Measurements from ENCODE around the gene DESI1. TPM values are rescaled to one million over a fixed set of nuclear protein-coding genes. Genes with fewer than 3 reads are reported as not detected.
"Not testable (repeated sequence)": the region's sequence is repeated elsewhere in the genome, so short reads cannot be mapped to it uniquely, and the experiment has no call there.

The DESI1 gene
- total RNA-seq, 1 experiment from 2014 or later, result 40.8 TPM

GRCh38 chr22:41558241-41558630 is 62.6 kb downstream of the DESI1 start:
- CTCF ChIA-PET; H3K9ac ChIP-seq (ENCODE audit: low read length); H2AFZ ChIP-seq (ENCODE audit: low read depth, low read length, poor library complexity, severe bottlenecking): not testable (repeated sequence)

GRCh38 chr22:41557401-41558240 is 63.2 kb downstream of the DESI1 start:
- Histone ChIP-seq H3K9me2 (ENCODE audit: insufficient read depth) (no peaks in the 10 kb centered on the region), H3K79me2 (ENCODE audit: insufficient read depth, low read length) (no peaks in the 10 kb centered on the region), H3K9ac (ENCODE audit: low read length) (no peak overlapping the region), H3K4me1 (ENCODE audit: control insufficient read depth in 1 of 2, insufficient read depth in 2 of 2, low read length in 2 of 2) (peaks cover 10 to 39% of the 10 kb centered on the region in 2 experiments; a peak in 3 of 4 replicates), H2AFZ (ENCODE audit: low read depth, low read length, poor library complexity, severe bottlenecking) (no peak overlapping the region), H3K9me3 (ENCODE audit: control insufficient read depth in 1 of 2, insufficient read depth in 1 of 2, low read depth in 1 of 2, low read length in 2 of 2) (no peaks in the 10 kb centered on the region), H3K4me3 (replicated peaks in 1 of 2; ENCODE audit: low read depth in 1 of 2, low read length in 2 of 2) (no peak overlapping the region), H3K27me3 (ENCODE audit: insufficient read depth, low read length) (no peaks in the 10 kb centered on the region), H3K4me2 (ENCODE audit: low read length) (peak overlapping the region; percentile 27; the same call in 1 of the 2 replicates), H3K36me3 (ENCODE audit: control insufficient read depth in 1 of 2, insufficient read depth in 2 of 2, low read length in 2 of 2) (no peaks in the 10 kb centered on the region), H4K20me1 (ENCODE audit: insufficient read depth) (no peaks in the 10 kb centered on the region), H3K27ac (ENCODE audit: low read depth, low read length) (no peak overlapping the region)
- ATAC-seq, result no peak
- no TSS peak for BruUV-seq (replicated peaks)
- TF ChIP-seq TCF7L2 (IDR thresholded peaks at IDR 0.05; ENCODE audit: borderline replicate concordance, extremely low read depth, insufficient read depth, insufficient read length), result no peak
- TF ChIP-seq CTCF (IDR thresholded peaks at IDR 0.05 in 2 of 3, conservative IDR thresholded peaks at IDR 0.05 in 1 of 3; ENCODE audit: borderline replicate concordance in 1 of 3, insufficient read depth in 1 of 3, low read depth in 2 of 3, low read length in 2 of 3), result no peak
- no peak for TF ChIP-seq ZBTB33 (IDR thresholded peaks at IDR 0.05; ENCODE audit: extremely low read depth, insufficient replicate concordance, low read length)
- no peak for TF ChIP-seq POLR2AphosphoS5 (IDR thresholded peaks at IDR 0.05; ENCODE audit: low read depth, low read length)
- no peak for TF ChIP-seq RAD21 (IDR thresholded peaks at IDR 0.05; ENCODE audit: low read depth)
- no peak for TF ChIP-seq CEBPB (IDR thresholded peaks at IDR 0.05; ENCODE audit: low read depth)
- TF ChIP-seq JUND (IDR thresholded peaks at IDR 0.05), result no peak
- no peak for TF ChIP-seq FOSL1 (IDR thresholded peaks at IDR 0.05; ENCODE audit: low read depth)
- TF ChIP-seq EZH2 (IDR thresholded peaks at IDR 0.05), result no peak
- TF ChIP-seq ZNF274 (IDR thresholded peaks at IDR 0.05; ENCODE audit: low read depth, low read length), result no peak
- TF ChIP-seq SRF (IDR thresholded peaks at IDR 0.05; ENCODE audit: low read depth), result no peak
- no peak for TF ChIP-seq EGR1 (IDR thresholded peaks at IDR 0.05; ENCODE audit: low read depth)
- no peak for TF ChIP-seq ZFX (IDR thresholded peaks at IDR 0.05)
- no peak for TF ChIP-seq POLR2A (IDR thresholded peaks at IDR 0.05; ENCODE audit: borderline replicate concordance, extremely low read depth, insufficient read depth, insufficient read length)
- RAD21 ChIA-PET (ENCODE audit: low non-redundant PET in 1 of 2, low total read pairs in 2 of 2, uncharacterized antibody in 2 of 2, unreplicated experiment in 2 of 2), result no interaction called here
- intact Hi-C loops (cut with micrococcal nuclease), result no loop called here
- DNase-seq (ENCODE audit: low read depth, low spot score), result no peak
- POLR2A ChIA-PET, result interaction anchor here (0.7 kb wide), 2 partner anchors 14 to 32 kb away, joined by 3 to 4 read pairs; partner anchors contain the start of gene PMM1
- CTCF ChIA-PET, result interaction anchor here (0.7 kb wide), 1 partner anchor 109 kb away, joined by 3 read pairs; no protein-coding TSS in a partner anchor

More at GRCh38 chr22:41558241-41558630, 62.6 kb downstream of the DESI1 start:
- H3K27me3 ChIP-seq (ENCODE audit: insufficient read depth, low read length); intact Hi-C loops (cut with micrococcal nuclease); H3K36me3 ChIP-seq (ENCODE audit: control insufficient read depth in 1 of 2, insufficient read depth in 2 of 2, low read length in 2 of 2); H3K4me3 ChIP-seq (replicated peaks in 1 of 2; ENCODE audit: low read depth in 1 of 2, low read length in 2 of 2); H3K9me3 ChIP-seq (ENCODE audit: control insufficient read depth in 1 of 2, insufficient read depth in 1 of 2, low read depth in 1 of 2, low read length in 2 of 2); H4K20me1 ChIP-seq (ENCODE audit: insufficient read depth); H3K27ac ChIP-seq (ENCODE audit: low read depth, low read length); H3K9me2 ChIP-seq (ENCODE audit: insufficient read depth); H3K4me2 ChIP-seq (ENCODE audit: low read length); BruUV-seq (replicated peaks); H3K79me2 ChIP-seq (ENCODE audit: insufficient read depth, low read length); POLR2A ChIA-PET; RAD21 ChIA-PET (ENCODE audit: low non-redundant PET in 1 of 2, low total read pairs in 2 of 2, uncharacterized antibody in 2 of 2, unreplicated experiment in 2 of 2); ATAC-seq; DNase-seq (ENCODE audit: low read depth, low spot score): not testable (repeated sequence)
- peaks cover 16 to 45% of the 10 kb centered on the region in 2 experiments; a peak in 3 of 4 replicates for H3K4me1 ChIP-seq (ENCODE audit: control insufficient read depth in 1 of 2, insufficient read depth in 2 of 2, low read length in 2 of 2)

Measured in HCT116 (cell line).